ENCODE results near the gene NAB1. TPM values are rescaled to one million over a fixed set of nuclear protein-coding genes. Genes with fewer than 3 reads are reported as not detected.

Gene NAB1
- polyA plus RNA-seq, 1 experiment, result 14.1 TPM

DNA sequence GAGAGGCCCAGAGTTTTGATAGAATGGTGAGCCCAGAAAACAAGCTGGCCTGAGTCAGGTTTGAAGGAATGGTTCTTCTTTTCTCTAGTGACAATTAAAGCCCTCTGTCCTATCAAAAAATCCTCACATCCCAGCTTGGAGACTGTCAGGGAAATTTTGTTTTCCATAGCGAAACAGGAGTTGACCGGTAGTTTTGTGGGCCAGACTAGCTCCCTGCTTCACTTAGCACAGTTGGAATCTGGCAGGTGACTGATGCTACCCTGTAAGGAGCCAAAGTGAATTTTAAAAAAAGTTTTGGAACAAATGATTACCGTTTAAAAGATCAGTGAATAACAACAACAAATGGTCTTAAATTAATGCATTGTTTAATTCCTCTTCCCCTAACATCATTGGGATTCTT lies 6.7 kb downstream of the NAB1 start:
- H3K36me3 ChIP-seq (ENCODE audit: control insufficient read depth, insufficient read depth, low read length), result 0 out of 2 replicates have a peak, but pooled peaks cover 1% of the 10 kb centered on the region
- no peak overlapping the region for H3K4me3 ChIP-seq (ENCODE audit: low read depth, low read length)
- CTCF ChIA-PET, result interaction anchor here (0.7 to 1.2 kb wide), 3 partner anchors 11 to 140 kb away, joined by 3 read pairs; no protein-coding TSS in a partner anchor
- TF ChIP-seq, protein P1, sequence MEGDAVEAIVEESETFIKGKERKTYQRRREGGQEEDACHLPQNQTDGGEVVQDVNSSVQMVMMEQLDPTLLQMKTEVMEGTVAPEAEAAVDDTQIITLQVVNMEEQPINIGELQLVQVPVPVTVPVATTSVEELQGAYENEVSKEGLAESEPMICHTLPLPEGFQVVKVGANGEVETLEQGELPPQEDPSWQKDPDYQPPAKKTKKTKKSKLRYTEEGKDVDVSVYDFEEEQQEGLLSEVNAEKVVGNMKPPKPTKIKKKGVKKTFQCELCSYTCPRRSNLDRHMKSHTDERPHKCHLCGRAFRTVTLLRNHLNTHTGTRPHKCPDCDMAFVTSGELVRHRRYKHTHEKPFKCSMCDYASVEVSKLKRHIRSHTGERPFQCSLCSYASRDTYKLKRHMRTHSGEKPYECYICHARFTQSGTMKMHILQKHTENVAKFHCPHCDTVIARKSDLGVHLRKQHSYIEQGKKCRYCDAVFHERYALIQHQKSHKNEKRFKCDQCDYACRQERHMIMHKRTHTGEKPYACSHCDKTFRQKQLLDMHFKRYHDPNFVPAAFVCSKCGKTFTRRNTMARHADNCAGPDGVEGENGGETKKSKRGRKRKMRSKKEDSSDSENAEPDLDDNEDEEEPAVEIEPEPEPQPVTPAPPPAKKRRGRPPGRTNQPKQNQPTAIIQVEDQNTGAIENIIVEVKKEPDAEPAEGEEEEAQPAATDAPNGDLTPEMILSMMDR (IDR thresholded peaks at IDR 0.05; ENCODE audit: insufficient read depth, low read depth, low read length), result no peak
- DNase-seq (ENCODE audit: low read depth), result no peak
- POLR2A ChIA-PET, result no interaction called here
- no peaks in the 10 kb centered on the region for H3K27me3 ChIP-seq (ENCODE audit: control insufficient read depth, insufficient read depth, low read length)

DNA sequence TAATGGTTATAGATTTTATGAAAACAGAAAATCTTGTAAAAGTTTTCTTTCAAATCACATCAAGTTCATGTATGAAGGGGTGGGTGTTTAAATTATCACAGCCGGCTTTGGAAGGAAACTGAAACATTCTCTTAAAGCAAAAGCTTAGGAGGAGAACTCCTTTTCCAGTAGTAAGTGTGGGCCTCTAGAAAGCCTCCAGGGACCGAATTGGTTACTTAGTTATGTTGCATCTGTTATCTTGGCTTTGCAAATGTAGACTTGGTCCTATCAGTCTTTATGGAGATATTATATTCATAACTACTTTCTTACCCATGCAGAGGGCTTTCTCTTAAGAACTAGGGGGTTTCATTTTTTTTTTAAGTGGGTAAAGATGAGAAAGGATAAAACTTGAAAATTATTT lies 7.4 kb downstream of the NAB1 start:
- TF ChIP-seq, protein P1 (IDR thresholded peaks at IDR 0.05; ENCODE audit: insufficient read depth, low read depth, low read length), result no peak
- Histone ChIP-seq H3K27me3 (ENCODE audit: control insufficient read depth, insufficient read depth, low read length) (no peaks in the 10 kb centered on the region), H3K36me3 (ENCODE audit: control insufficient read depth, insufficient read depth, low read length) (0 out of 2 replicates have a peak, but pooled peaks cover 1% of the 10 kb centered on the region), H3K4me3 (ENCODE audit: low read depth, low read length) (no peak overlapping the region)
- CTCF ChIA-PET, result interaction anchor here (0.7 to 1.2 kb wide), 3 partner anchors 10 to 208 kb away, joined by 3 read pairs; no protein-coding TSS in a partner anchor
- POLR2A ChIA-PET, result no interaction called here
- no peak for DNase-seq (ENCODE audit: low read depth)

DNA sequence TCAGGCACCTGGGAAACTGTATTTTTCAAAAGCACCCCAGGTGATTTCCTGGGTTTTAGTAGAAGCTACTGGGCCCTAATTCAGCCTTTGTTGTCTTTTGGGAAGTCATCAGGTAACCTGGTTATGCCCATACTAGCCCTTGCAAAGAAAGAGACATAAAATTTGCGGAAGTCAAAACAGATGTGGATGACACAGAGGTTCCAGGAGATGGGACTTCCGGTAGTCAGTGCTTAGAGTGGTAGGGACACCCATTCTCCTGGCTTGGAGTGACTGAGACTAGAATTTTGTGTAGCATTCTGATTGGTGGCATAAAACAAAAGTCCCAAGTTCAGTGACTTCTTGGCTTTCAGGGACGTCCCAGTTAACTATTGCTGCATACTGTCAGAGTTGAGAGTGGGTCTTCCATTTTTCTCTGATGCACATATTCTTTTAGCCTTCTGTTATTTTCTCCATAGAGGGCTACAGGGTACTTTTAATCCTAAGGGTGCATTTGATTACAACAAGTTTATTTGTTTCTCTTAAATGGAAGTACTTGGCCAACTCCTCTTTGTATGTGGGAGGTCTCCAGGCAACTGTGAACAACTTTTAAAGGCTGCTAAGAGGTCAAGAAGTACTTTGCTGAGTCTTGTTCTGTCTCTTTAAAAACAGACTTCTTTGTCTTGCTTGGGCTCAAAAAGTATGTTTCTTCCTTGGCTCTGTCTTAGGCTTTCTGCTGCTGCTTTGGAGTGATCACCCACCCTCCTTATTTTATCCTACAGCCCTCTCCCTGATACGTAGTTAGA lies 8.8 kb downstream of the NAB1 start:
- POLR2A ChIA-PET, result no interaction called here
- DNase-seq (ENCODE audit: low read depth), result no peak
- no peaks in the 10 kb centered on the region for H3K27me3 ChIP-seq (ENCODE audit: control insufficient read depth, insufficient read depth, low read length)
- H3K4me3 ChIP-seq (ENCODE audit: low read depth, low read length), result no peak overlapping the region
- TF ChIP-seq, protein P1 (IDR thresholded peaks at IDR 0.05; ENCODE audit: insufficient read depth, low read depth, low read length), result no peak
- CTCF ChIA-PET, result no interaction called here
- 0 out of 2 replicates have a peak, but pooled peaks cover 1% of the 10 kb centered on the region for H3K36me3 ChIP-seq (ENCODE audit: control insufficient read depth, insufficient read depth, low read length)

DNA sequence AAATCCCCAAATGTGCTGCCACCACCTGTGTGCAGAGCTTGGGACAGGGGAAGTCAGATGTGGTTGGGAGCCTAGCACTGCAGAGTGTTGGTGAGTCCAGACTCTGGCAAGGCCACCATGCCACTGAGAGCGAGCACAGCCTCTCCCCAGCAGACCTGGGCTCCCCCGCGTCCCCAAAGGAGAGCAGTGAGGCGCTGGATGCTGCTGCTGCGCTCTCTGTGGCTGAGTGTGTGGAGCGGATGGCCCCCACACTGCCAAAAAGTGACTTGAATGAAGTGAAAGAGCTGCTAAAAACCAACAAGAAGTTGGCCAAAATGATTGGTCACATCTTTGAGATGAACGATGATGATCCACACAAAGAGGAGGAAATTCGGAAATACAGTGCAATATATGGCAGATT lies 10.7 kb downstream of the NAB1 start:
- TF ChIP-seq, protein P1 (IDR thresholded peaks at IDR 0.05; ENCODE audit: insufficient read depth, low read depth, low read length), result no peak
- H3K27me3 ChIP-seq (ENCODE audit: control insufficient read depth, insufficient read depth, low read length), result no peaks in the 10 kb centered on the region
- 0 out of 2 replicates have a peak, but pooled peaks cover 1% of the 10 kb centered on the region for H3K36me3 ChIP-seq (ENCODE audit: control insufficient read depth, insufficient read depth, low read length)
- CTCF ChIA-PET, result interaction anchor here (1.0 kb wide), 1 partner anchor 9 kb away, joined by 3 read pairs; no protein-coding TSS in a partner anchor
- no peak for DNase-seq (ENCODE audit: low read depth)
- POLR2A ChIA-PET, result no interaction called here
- H3K4me3 ChIP-seq (ENCODE audit: low read depth, low read length), result no peak overlapping the region

DNA sequence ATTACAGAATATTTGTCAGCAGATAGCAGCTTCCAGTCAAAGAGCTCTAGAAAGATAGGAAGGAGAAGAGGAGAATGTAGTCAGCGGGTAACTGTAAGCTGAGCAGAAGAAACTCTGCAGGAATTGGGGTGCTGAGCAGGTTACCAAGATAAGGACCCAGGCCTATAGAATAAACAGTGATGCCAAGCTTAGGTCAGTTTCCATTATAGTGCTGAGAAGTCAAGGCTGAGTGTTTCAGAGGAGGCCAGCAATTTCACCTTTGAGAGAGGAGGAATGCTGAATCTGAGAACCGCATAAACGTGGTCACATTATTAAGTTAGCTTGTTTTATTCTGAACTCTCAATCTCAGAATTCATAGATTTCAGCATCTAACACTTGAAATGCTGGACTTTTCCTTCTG lies 13.9 kb downstream of the NAB1 start:
- 0 out of 2 replicates have a peak, but pooled peaks cover 1% of the 10 kb centered on the region for H3K36me3 ChIP-seq (ENCODE audit: control insufficient read depth, insufficient read depth, low read length)
- no peak overlapping the region for H3K4me3 ChIP-seq (ENCODE audit: low read depth, low read length)
- ChIA-PET POLR2A (no interaction called here), CTCF (interaction anchor here (1.8 kb wide), 1 partner anchor 17 kb away, joined by 4 read pairs; no protein-coding TSS in a partner anchor)
- TF ChIP-seq, protein P1 (IDR thresholded peaks at IDR 0.05; ENCODE audit: insufficient read depth, low read depth, low read length), result no peak
- H3K27me3 ChIP-seq (ENCODE audit: control insufficient read depth, insufficient read depth, low read length), result no peaks in the 10 kb centered on the region
- no peak for DNase-seq (ENCODE audit: low read depth)
